HG02885 (cell line): ENCODE data around the gene GPN2.
"Not testable (repeated sequence)": the region's sequence is repeated elsewhere in the genome, so short reads cannot be mapped to it uniquely, and the experiment has no call there.

Source experiments
- ATAC-seq: cut with Tn5 transposase; IDR thresholded peaks from one replicate; pipeline ENCODE4 v1.9.1; 2021; ENCODE audit warnings: mild to moderate bottlenecking; ENCODE audit not compliant: unreplicated experiment, poor library complexity

Gene GPN2

GRCh38 chr1:26837665-26838064 lies 52.4 kb downstream of the GPN2 start:
- not testable (repeated sequence) for ATAC-seq

GRCh38 chr1:26833432-26834405 lies 56.4 kb downstream of the GPN2 start:
- peak; percentile 84 for ATAC-seq

- ATAC-seq: no peak
Observed at GRCh38 chr1:26832249-26832960, 57.7 kb downstream of the GPN2 start.

- no peak for ATAC-seq
Observed at GRCh38 chr1:26831546-26832248, 58.4 kb downstream of the GPN2 start.

- no peak for ATAC-seq
Observed at GRCh38 chr1:26831059-26831458, 59.0 kb downstream of the GPN2 start.

GRCh38 chr1:26829184-26829911 lies 60.7 kb downstream of the GPN2 start:
- no peak for ATAC-seq

- no peak for ATAC-seq
Observed at GRCh38 chr1:26828411-26828991, 61.6 kb downstream of the GPN2 start.

GRCh38 chr1:26827663-26828062 lies 62.4 kb downstream of the GPN2 start:
- ATAC-seq: no peak

- no peak for ATAC-seq
Observed at GRCh38 chr1:26827106-26827604, 62.9 kb downstream of the GPN2 start.

- ATAC-seq: peak; percentile 81
Observed at GRCh38 chr1:26826261-26827105, 63.6 kb downstream of the GPN2 start, which contains the start of gene ZDHHC18. Gene ZDHHC18, plus strand, starts transcription at chr1:26826688. Its CDS starts 117 bp downstream, at chr1:26826805.
